ENCODE results near the gene PCSK4. TPM values are rescaled to one million over a fixed set of nuclear protein-coding genes. Genes with fewer than 3 reads are reported as not detected.
A peak's percentile ranks its signal among the peaks of the same experiment; 100 is the strongest.

The PCSK4 gene
- total RNA-seq, 2 donors from 2014 or later, result 1.0 to 4.4 TPM

GRCh38 chr19:1526979-1527649 is 37.0 kb upstream of the PCSK4 start:
- H3K27me3 ChIP-seq, result peaks cover 0 to 2% of the 10 kb centered on the region in 2 donors
- H3K4me1 ChIP-seq, result peaks cover 0 to 12% of the 10 kb centered on the region in 2 donors
- no peak overlapping the region for H3K4me3 ChIP-seq
- no peak for DNase-seq (ENCODE audit: low spot score)
- no peak overlapping the region for H3K27ac ChIP-seq
- no peaks in the 10 kb centered on the region for H3K9me3 ChIP-seq
- no peak for TF ChIP-seq CTCF (IDR thresholded peaks at IDR 0.05)
- H3K36me3 ChIP-seq, result no peaks in the 10 kb centered on the region

- no peaks in the 10 kb centered on the region for H3K36me3 ChIP-seq
- H3K27ac ChIP-seq, result no peak overlapping the region
- peaks cover 0 to 2% of the 10 kb centered on the region in 2 donors for H3K27me3 ChIP-seq
- DNase-seq (ENCODE audit: low spot score), result no peak
- peaks cover 0 to 12% of the 10 kb centered on the region in 2 donors for H3K4me1 ChIP-seq
- no peak for TF ChIP-seq CTCF (IDR thresholded peaks at IDR 0.05)
- no peak overlapping the region for H3K4me3 ChIP-seq
- H3K9me3 ChIP-seq, result no peaks in the 10 kb centered on the region
Measured at GRCh38 chr19:1526066-1526778, 36.1 kb upstream of the PCSK4 start.

DNA sequence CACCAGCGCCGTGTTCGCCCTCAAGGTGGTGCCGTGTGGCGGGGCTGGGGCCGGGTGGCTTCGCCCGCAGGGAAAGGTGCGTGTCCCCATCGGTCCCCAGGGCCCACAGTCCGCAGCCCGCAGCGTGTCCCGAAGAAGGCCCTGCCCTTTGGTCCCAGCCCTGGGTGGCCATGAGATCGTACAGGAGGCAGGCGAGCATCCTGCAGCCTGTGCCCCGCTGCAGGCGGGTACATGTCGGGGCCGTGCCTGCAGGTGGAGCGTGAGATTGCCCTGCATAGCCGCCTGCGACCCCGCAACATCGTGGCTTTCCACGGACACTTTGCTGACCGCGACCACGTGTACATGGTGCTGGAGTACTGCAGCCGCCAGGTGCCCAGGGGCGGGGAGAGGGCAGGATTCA is 35.2 kb upstream of the PCSK4 start:
- peaks cover 0 to 12% of the 10 kb centered on the region in 2 donors for H3K4me1 ChIP-seq
- H3K27me3 ChIP-seq, result peaks cover 0 to 2% of the 10 kb centered on the region in 2 donors
- no peak for DNase-seq (ENCODE audit: low spot score)
- no peak for TF ChIP-seq CTCF (IDR thresholded peaks at IDR 0.05)
- no peaks in the 10 kb centered on the region for H3K9me3 ChIP-seq
- H3K4me3 ChIP-seq, result no peak overlapping the region
- no peaks in the 10 kb centered on the region for H3K36me3 ChIP-seq
- H3K27ac ChIP-seq, result no peak overlapping the region

DNA sequence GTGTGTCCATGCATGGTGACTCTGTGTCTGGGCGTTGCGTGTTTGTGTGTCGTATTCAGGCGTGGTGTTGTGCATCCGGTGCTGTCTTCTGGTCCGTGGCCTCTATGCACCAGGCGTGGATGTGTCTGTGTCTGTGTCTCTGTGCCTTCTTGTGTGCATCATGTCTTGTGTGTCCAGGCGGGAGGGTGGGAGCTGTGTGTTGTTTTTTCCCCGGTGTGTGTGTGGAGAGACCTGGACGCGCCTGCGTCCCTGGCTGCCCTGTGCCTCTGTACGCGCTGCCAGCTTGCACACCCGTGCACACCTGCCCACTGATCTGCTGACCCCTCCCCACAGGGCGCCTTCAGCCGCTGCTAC is 34.8 kb upstream of the PCSK4 start:
- Histone ChIP-seq H3K27ac (no peak overlapping the region), H3K27me3 (peaks cover 0 to 2% of the 10 kb centered on the region in 2 donors), H3K4me3 (no peak overlapping the region), H3K9me3 (no peaks in the 10 kb centered on the region), H3K4me1 (peaks cover 0 to 12% of the 10 kb centered on the region in 2 donors), H3K36me3 (no peaks in the 10 kb centered on the region)
- no peak for DNase-seq (ENCODE audit: low spot score)
- no peak for TF ChIP-seq CTCF (IDR thresholded peaks at IDR 0.05)

DNA sequence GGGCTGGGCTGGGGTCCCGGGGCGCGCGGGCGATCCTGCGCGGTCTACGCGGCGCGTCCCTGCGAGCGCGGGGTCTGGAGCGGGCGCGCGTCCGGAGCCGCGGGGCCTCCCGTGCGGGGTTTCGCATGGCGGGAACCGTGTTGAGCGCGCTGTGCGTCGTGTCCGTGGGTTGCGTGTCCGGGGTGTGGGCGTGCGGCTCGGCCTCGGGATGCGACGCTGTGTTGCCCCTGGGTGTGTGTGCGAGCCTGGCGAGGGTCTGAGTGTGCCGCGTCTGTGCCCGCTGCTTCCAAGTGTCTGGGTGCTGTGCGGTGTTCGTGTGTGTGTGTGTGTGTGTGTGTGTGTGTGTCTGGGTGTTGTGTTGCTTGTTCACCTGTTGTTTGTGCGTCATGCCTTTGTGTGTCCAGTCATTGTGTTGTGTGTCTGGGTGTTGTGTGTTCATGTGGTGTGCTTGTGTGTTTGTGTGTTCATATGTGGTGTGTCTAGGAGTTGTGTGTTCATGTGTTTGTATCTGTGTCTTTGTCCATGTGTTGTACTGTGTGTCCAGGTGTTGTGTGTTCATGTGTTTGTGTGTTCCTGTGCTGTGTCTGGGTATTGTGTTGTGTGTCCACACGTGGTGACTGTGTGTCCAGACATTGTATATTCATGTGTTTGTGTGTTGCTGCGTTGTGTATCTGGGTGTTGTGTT is 34.3 kb upstream of the PCSK4 start:
- Histone ChIP-seq H3K27ac (no peak overlapping the region), H3K4me3 (peak overlapping the region in 1 of 2 donors; percentile 31), H3K27me3 (peaks cover 0 to 2% of the 10 kb centered on the region in 2 donors), H3K9me3 (no peaks in the 10 kb centered on the region), H3K36me3 (no peaks in the 10 kb centered on the region), H3K4me1 (peaks cover 0 to 12% of the 10 kb centered on the region in 2 donors)
- no peak for DNase-seq (ENCODE audit: low spot score)
- TF ChIP-seq CTCF (IDR thresholded peaks at IDR 0.05), result no peak

All from right atrium auricular region (tissue), 2 donors.